ENCODE measurements around the gene STAT3. TPM values are rescaled to one million over a fixed set of nuclear protein-coding genes. Genes with fewer than 3 reads are reported as not detected.

Gene STAT3
- total and polyA plus RNA-seq, 2 of the 13 experiments (the other 11 are each of a cell fraction or from before 2014, with no cell fraction given): 61.8 to 62.4 TPM

DNA sequence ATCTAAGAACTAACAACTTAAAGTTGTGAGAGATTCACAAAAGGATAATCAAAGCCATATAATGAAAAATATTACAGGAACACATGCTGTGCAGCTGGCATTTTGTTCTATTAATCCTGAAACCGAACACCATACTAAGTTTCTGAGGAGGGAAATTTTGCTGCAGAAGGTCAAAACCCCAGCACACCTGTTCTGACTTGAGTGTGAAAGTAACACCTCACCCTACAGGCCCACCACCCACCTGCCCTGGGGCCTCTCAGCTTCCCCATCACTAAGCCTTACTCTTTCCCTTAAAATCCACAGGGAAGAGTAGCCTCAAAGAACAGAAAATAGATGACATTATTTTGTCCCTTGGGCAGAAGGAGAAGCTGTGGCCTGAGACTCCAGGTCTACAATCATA, 55.2 kb downstream of the STAT3 start:
- BruUV-seq (replicated peaks): no TSS peak
- peaks cover 47 to 73% of the 10 kb centered on the region in 2 experiments for H3K36me3 ChIP-seq (replicated peaks in 1 of 2; ENCODE audit: control insufficient read depth in 1 of 2, insufficient read depth in 2 of 2, low read length in 2 of 2)

More for the DNA sequence above, 55.2 kb downstream of the STAT3 start:
- ChIA-PET CTCF (ENCODE audit: low intra/inter-chr PET ratio, low total read pairs) (interaction anchor here (0.5 kb wide), 1 partner anchor 28 kb away, joined by 4 read pairs; no protein-coding TSS in a partner anchor), POLR2A (no interaction called here)
- no peak overlapping the region for H3K27ac ChIP-seq (ENCODE audit: extremely low read length, insufficient read depth, low read length)
- no peak overlapping the region for H3K9ac ChIP-seq (ENCODE audit: insufficient read depth, low read depth, low read length)
- TF ChIP-seq HMG20A (CRISPR knock-in tag; IDR thresholded peaks at IDR 0.05; ENCODE audit: borderline replicate concordance) (no peak), ELF3 (CRISPR knock-in tag; IDR thresholded peaks at IDR 0.05) (no peak), FOSL1 (CRISPR knock-in tag; IDR thresholded peaks at IDR 0.05; ENCODE audit: borderline replicate concordance) (no peak), SMAD3 (CRISPR knock-in tag; IDR thresholded peaks at IDR 0.05) (no peak), POLR2AphosphoS2 (IDR thresholded peaks at IDR 0.05; ENCODE audit: low read depth, low read length) (no peak), TARDBP (CRISPR knock-in tag; IDR thresholded peaks at IDR 0.05) (no peak), HDAC6 (IDR thresholded peaks at IDR 0.05; ENCODE audit: low read depth, low read length) (no peak), RAD51 (IDR thresholded peaks at IDR 0.05; ENCODE audit: borderline replicate concordance) (no peak), REXO4 (CRISPR knock-in tag; IDR thresholded peaks at IDR 0.05; ENCODE audit: borderline replicate concordance) (no peak), ZSCAN22 (CRISPR knock-in tag; IDR thresholded peaks at IDR 0.05) (no peak), ZNF333 (CRISPR knock-in tag; IDR thresholded peaks at IDR 0.05; ENCODE audit: borderline replicate concordance) (no peak)
- TF ChIP-seq, protein P1, sequence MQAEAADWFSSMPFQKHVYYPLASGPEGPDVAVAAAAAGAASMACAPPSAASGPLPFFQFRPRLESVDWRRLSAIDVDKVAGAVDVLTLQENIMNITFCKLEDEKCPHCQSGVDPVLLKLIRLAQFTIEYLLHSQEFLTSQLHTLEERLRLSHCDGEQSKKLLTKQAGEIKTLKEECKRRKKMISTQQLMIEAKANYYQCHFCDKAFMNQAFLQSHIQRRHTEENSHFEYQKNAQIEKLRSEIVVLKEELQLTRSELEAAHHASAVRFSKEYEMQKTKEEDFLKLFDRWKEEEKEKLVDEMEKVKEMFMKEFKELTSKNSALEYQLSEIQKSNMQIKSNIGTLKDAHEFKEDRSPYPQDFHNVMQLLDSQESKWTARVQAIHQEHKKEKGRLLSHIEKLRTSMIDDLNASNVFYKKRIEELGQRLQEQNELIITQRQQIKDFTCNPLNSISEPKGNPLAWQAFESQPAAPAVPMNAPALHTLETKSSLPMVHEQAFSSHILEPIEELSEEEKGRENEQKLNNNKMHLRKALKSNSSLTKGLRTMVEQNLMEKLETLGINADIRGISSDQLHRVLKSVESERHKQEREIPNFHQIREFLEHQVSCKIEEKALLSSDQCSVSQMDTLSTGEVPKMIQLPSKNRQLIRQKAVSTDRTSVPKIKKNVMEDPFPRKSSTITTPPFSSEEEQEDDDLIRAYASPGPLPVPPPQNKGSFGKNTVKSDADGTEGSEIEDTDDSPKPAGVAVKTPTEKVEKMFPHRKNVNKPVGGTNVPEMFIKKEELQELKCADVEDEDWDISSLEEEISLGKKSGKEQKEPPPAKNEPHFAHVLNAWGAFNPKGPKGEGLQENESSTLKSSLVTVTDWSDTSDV (CRISPR knock-in tag; IDR thresholded peaks at IDR 0.05): no peak
- TF ChIP-seq, protein P2, sequence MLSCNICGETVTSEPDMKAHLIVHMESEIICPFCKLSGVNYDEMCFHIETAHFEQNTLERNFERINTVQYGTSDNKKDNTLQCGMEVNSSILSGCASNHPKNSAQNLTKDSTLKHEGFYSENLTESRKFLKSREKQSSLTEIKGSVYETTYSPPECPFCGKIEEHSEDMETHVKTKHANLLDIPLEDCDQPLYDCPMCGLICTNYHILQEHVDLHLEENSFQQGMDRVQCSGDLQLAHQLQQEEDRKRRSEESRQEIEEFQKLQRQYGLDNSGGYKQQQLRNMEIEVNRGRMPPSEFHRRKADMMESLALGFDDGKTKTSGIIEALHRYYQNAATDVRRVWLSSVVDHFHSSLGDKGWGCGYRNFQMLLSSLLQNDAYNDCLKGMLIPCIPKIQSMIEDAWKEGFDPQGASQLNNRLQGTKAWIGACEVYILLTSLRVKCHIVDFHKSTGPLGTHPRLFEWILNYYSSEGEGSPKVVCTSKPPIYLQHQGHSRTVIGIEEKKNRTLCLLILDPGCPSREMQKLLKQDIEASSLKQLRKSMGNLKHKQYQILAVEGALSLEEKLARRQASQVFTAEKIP (CRISPR knock-in tag; IDR thresholded peaks at IDR 0.05; ENCODE audit: borderline replicate concordance): no peak
- TF ChIP-seq, protein P3, sequence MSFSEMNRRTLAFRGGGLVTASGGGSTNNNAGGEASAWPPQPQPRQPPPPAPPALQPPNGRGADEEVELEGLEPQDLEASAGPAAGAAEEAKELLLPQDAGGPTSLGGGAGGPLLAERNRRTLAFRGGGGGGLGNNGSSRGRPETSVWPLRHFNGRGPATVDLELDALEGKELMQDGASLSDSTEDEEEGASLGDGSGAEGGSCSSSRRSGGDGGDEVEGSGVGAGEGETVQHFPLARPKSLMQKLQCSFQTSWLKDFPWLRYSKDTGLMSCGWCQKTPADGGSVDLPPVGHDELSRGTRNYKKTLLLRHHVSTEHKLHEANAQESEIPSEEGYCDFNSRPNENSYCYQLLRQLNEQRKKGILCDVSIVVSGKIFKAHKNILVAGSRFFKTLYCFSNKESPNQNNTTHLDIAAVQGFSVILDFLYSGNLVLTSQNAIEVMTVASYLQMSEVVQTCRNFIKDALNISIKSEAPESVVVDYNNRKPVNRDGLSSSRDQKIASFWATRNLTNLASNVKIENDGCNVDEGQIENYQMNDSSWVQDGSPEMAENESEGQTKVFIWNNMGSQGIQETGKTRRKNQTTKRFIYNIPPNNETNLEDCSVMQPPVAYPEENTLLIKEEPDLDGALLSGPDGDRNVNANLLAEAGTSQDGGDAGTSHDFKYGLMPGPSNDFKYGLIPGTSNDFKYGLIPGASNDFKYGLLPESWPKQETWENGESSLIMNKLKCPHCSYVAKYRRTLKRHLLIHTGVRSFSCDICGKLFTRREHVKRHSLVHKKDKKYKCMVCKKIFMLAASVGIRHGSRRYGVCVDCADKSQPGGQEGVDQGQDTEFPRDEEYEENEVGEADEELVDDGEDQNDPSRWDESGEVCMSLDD (CRISPR knock-in tag; IDR thresholded peaks at IDR 0.05; ENCODE audit: borderline replicate concordance): no peak
- TF ChIP-seq, protein P4, sequence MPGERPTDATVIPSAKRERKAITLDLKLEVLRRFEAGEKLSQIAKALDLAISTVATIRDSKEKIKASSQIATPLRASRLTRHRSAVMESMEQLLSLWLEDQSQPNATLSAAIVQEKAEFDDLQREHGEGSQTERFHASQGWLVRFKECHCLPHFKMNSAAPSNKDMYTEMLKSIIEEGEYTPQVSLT (CRISPR knock-in tag; IDR thresholded peaks at IDR 0.05; ENCODE audit: borderline replicate concordance, low read depth): no peak
- TF ChIP-seq, protein P5, sequence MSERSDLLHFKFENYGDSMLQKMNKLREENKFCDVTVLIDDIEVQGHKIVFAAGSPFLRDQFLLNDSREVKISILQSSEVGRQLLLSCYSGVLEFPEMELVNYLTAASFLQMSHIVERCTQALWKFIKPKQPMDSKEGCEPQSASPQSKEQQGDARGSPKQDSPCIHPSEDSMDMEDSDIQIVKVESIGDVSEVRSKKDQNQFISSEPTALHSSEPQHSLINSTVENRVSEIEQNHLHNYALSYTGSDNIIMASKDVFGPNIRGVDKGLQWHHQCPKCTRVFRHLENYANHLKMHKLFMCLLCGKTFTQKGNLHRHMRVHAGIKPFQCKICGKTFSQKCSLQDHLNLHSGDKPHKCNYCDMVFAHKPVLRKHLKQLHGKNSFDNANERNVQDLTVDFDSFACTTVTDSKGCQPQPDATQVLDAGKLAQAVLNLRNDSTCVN (CRISPR knock-in tag; IDR thresholded peaks at IDR 0.05; ENCODE audit: borderline replicate concordance): no peak
- TF ChIP-seq, protein P6, sequence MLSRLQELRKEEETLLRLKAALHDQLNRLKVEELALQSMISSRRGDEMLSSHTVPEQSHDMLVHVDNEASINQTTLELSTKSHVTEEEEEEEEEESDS (CRISPR knock-in tag; IDR thresholded peaks at IDR 0.05; ENCODE audit: borderline replicate concordance): no peak
- in situ Hi-C loops (cut with HindIII; ENCODE audit: extremely low pct_ligation_motif_present, low pct_unique_long_range_greater_than_20kb): no loop called here
- no peak for DNase-seq (ENCODE audit: low spot score)
- ATAC-seq: no peak
- H3K9me3 ChIP-seq (ENCODE audit: low read length): no peaks in the 10 kb centered on the region
- no peaks in the 10 kb centered on the region for H3K79me2 ChIP-seq (ENCODE audit: insufficient read depth, low read length)
- no peak for FAIRE-seq
- 100% methylated on average over 1 of the region's 1 CpG for WGBS (ENCODE audit: low lambda C conversion rate)
- no peak overlapping the region for H3K4me2 ChIP-seq (ENCODE audit: low read depth, low read length)
- intact Hi-C loops (cut with micrococcal nuclease; ENCODE audit: unreplicated experiment): no loop called here
- H3K4me1 ChIP-seq (ENCODE audit: insufficient read depth, low read length): no peaks in the 10 kb centered on the region
- H4K20me1 ChIP-seq (ENCODE audit: insufficient read depth, low read length): no peaks in the 10 kb centered on the region
- H3K27me3 ChIP-seq (ENCODE audit: control insufficient read depth in 1 of 2, insufficient read depth in 2 of 2, low read length in 2 of 2): no peaks in the 10 kb centered on the region
- no peak overlapping the region for H3K4me3 ChIP-seq (replicated peaks in 1 of 3; ENCODE audit: insufficient read depth in 1 of 3, low read depth in 2 of 3, low read length in 3 of 3)
- no peak overlapping the region for H2AFZ ChIP-seq (ENCODE audit: low read length)
